ENCODE results near the gene TBX10. TPM values are rescaled to one million over a fixed set of nuclear protein-coding genes. Genes with fewer than 3 reads are reported as not detected.
A peak's percentile ranks its signal among the peaks of the same experiment; 100 is the strongest.

The TBX10 gene
- polyA plus RNA-seq, 1 donor (not counting 4 experiments of a cell fraction or from before 2014, with no cell fraction given) = not detected

DNA sequence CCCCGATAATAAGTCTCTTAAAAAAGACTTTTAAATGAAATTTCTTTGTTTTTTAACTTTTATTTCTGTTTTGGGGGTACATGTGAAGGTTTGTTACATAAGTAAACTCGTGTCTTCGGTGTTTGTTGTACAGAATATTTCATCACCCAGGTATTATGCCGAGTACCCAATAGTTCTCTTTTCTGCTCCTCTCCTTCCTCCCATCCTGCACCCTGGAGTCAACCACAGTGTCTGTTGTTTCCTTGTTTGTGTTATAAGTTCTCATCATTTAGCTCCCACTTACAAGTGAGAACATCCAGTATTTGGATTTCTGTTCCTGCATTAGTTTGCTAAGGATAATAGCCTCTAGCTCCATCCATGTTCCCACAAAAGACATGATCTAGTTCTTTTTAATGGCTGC, 57.6 kb downstream of the TBX10 start:
- H3K9me1 ChIP-seq (ENCODE audit: control insufficient read depth, extremely low read depth, insufficient read depth, low read length) = peaks cover 3% of the 10 kb centered on the region
- dilution Hi-C loops (cut with MboI; ENCODE audit: extremely low pct_ligation_motif_present, low sequenced_read_pairs) = no loop called here
- H3K79me2 ChIP-seq (ENCODE audit: control insufficient read depth, insufficient read depth, low read length) = peaks cover 24% of the 10 kb centered on the region
- peaks cover 35% of the 10 kb centered on the region for H3K4me1 ChIP-seq (ENCODE audit: control insufficient read depth, extremely low read depth, insufficient read depth, low read length)
- no peaks in the 10 kb centered on the region for H3K9me3 ChIP-seq (ENCODE audit: control insufficient read depth, low read depth, low read length)
- no peak overlapping the region for H3K4me3 ChIP-seq (ENCODE audit: control insufficient read depth in 2 of 3, extremely low read depth in 1 of 3, insufficient read depth in 2 of 3, low read depth in 1 of 3, low read length in 3 of 3)
- H2AFZ ChIP-seq (ENCODE audit: control insufficient read depth, low read length) = no peak overlapping the region
- H3K36me3 ChIP-seq (ENCODE audit: control insufficient read depth in 2 of 2, extremely low read depth in 1 of 2, insufficient read depth in 2 of 2, low read length in 2 of 2) = peaks cover 17 to 25% of the 10 kb centered on the region in 2 experiments
- H4K20me1 ChIP-seq (ENCODE audit: control insufficient read depth, extremely low read depth, insufficient read depth, low read length) = peaks cover 22% of the 10 kb centered on the region
- no peak overlapping the region for H3K27ac ChIP-seq (ENCODE audit: control insufficient read depth, insufficient read depth, low read length)
- FAIRE-seq = no peak
- no peak overlapping the region for H3K9ac ChIP-seq (ENCODE audit: control insufficient read depth, extremely low read depth, insufficient read depth, low read length)
- peak overlapping the region; percentile 14 for H3K4me2 ChIP-seq (ENCODE audit: control insufficient read depth, extremely low read depth, insufficient read depth, low read depth, low read length)
- TF ChIP-seq EZH2 (IDR thresholded peaks at IDR 0.05; ENCODE audit: low read length) = no peak
- TF ChIP-seq, protein P1, sequence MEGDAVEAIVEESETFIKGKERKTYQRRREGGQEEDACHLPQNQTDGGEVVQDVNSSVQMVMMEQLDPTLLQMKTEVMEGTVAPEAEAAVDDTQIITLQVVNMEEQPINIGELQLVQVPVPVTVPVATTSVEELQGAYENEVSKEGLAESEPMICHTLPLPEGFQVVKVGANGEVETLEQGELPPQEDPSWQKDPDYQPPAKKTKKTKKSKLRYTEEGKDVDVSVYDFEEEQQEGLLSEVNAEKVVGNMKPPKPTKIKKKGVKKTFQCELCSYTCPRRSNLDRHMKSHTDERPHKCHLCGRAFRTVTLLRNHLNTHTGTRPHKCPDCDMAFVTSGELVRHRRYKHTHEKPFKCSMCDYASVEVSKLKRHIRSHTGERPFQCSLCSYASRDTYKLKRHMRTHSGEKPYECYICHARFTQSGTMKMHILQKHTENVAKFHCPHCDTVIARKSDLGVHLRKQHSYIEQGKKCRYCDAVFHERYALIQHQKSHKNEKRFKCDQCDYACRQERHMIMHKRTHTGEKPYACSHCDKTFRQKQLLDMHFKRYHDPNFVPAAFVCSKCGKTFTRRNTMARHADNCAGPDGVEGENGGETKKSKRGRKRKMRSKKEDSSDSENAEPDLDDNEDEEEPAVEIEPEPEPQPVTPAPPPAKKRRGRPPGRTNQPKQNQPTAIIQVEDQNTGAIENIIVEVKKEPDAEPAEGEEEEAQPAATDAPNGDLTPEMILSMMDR (optimal IDR thresholded peaks at IDR 0.05 in 1 of 3, IDR thresholded peaks at IDR 0.05 in 1 of 3, conservative IDR thresholded peaks at IDR 0.05 in 1 of 3; ENCODE audit: extremely low read depth in 1 of 3, insufficient read depth in 2 of 3, low read length in 3 of 3) = no peak
- no peaks in the 10 kb centered on the region for H3K27me3 ChIP-seq (ENCODE audit: control insufficient read depth, extremely low read depth, insufficient read depth, low read length)
- DNase-seq (ENCODE audit: low read depth, low spot score) = no peak

DNA sequence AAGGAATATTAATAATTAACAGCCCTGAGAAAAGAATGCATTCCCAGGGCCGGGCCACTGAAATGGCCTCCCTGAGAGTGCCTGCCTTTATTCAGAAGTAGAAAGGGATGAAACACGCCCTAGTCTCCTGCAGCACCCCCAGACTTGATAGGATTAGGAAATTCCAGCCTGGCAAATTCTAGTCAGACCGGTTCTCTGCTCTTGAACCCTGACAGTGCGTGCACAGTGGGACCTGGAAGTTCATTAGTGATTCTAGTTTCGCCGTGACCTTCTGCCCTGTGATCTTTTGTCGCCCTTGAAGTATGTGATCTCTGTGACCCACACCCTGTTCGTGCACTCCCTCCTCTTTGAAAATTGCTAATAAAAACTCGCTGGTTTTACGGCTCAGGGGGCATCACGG, 58.1 kb downstream of the TBX10 start:
- FAIRE-seq = no peak
- H3K4me3 ChIP-seq (ENCODE audit: control insufficient read depth in 2 of 3, extremely low read depth in 1 of 3, insufficient read depth in 2 of 3, low read depth in 1 of 3, low read length in 3 of 3) = no peak overlapping the region
- peak overlapping the region; percentile 51 for H3K4me2 ChIP-seq (ENCODE audit: control insufficient read depth, extremely low read depth, insufficient read depth, low read depth, low read length)
- H3K27ac ChIP-seq (ENCODE audit: control insufficient read depth, insufficient read depth, low read length) = no peak overlapping the region
- no peak overlapping the region for H3K9ac ChIP-seq (ENCODE audit: control insufficient read depth, extremely low read depth, insufficient read depth, low read length)
- no peak for DNase-seq (ENCODE audit: low read depth, low spot score)
- H3K27me3 ChIP-seq (ENCODE audit: control insufficient read depth, extremely low read depth, insufficient read depth, low read length) = no peaks in the 10 kb centered on the region
- H3K79me2 ChIP-seq (ENCODE audit: control insufficient read depth, insufficient read depth, low read length) = peaks cover 24% of the 10 kb centered on the region
- peaks cover 12 to 20% of the 10 kb centered on the region in 2 experiments for H3K36me3 ChIP-seq (ENCODE audit: control insufficient read depth in 2 of 2, extremely low read depth in 1 of 2, insufficient read depth in 2 of 2, low read length in 2 of 2)
- TF ChIP-seq, protein P1 (optimal IDR thresholded peaks at IDR 0.05 in 1 of 3, IDR thresholded peaks at IDR 0.05 in 1 of 3, conservative IDR thresholded peaks at IDR 0.05 in 1 of 3; ENCODE audit: extremely low read depth in 1 of 3, insufficient read depth in 2 of 3, low read length in 3 of 3) = no peak
- peaks cover 17% of the 10 kb centered on the region for H4K20me1 ChIP-seq (ENCODE audit: control insufficient read depth, extremely low read depth, insufficient read depth, low read length)
- dilution Hi-C loops (cut with MboI; ENCODE audit: extremely low pct_ligation_motif_present, low sequenced_read_pairs) = no loop called here
- H2AFZ ChIP-seq (ENCODE audit: control insufficient read depth, low read length) = peak overlapping the region; percentile 43
- H3K9me3 ChIP-seq (ENCODE audit: control insufficient read depth, low read depth, low read length) = no peaks in the 10 kb centered on the region
- peaks cover 3% of the 10 kb centered on the region for H3K9me1 ChIP-seq (ENCODE audit: control insufficient read depth, extremely low read depth, insufficient read depth, low read length)
- H3K4me1 ChIP-seq (ENCODE audit: control insufficient read depth, extremely low read depth, insufficient read depth, low read length) = peaks cover 35% of the 10 kb centered on the region

Small RNA genes within 50 kb of the gene (small RNA-seq; reads per million reads assigned to genes)
- gene AP003385.3 (ENCODE audit: insufficient read length in 3 of 3, low read depth in 3 of 3, low replicate concordance in 1 of 3) = 0 reads per million in 3 experiments
- gene RPL37P2 (ENCODE audit: insufficient read length in 3 of 3, low read depth in 3 of 3, low replicate concordance in 1 of 3) = 0.07 to 0.50 (median 0.33) reads per million in 3 experiments

Other genes with a start within 250 kb of the TBX10 start
- 5.7 to 8.5 TPM (median 8.0 TPM) in 3 replicates for gene RAD9A, start 247.8 kb downstream of the TBX10 start, polyA plus RNA-seq
- gene PPP1CA, start 237.9 kb downstream of the TBX10 start, polyA plus RNA-seq = 122 to 235 TPM (median 129 TPM) in 3 replicates
- not detected in 3 replicates for gene TBC1D10C, start 235.7 kb downstream of the TBX10 start, polyA plus RNA-seq
- not detected in 3 replicates for gene CARNS1, start 224.1 kb downstream of the TBX10 start, polyA plus RNA-seq
- 59.5 to 83.0 TPM (median 61.4 TPM) in 3 replicates for gene RPS6KB2, start 211.3 kb downstream of the TBX10 start, polyA plus RNA-seq
- 0.10 TPM in 1 of 3 replicates, not detected in the others for gene PTPRCAP, start 202.1 kb downstream of the TBX10 start, polyA plus RNA-seq
- gene CORO1B, start 196.3 kb downstream of the TBX10 start, polyA plus RNA-seq = 49.2 to 91.4 TPM (median 58.5 TPM) in 3 replicates
- gene GPR152, start 187.0 kb downstream of the TBX10 start, polyA plus RNA-seq = not detected in 3 replicates
- not detected in 3 replicates for gene CABP4, start 184.4 kb downstream of the TBX10 start, polyA plus RNA-seq
- gene TMEM134, start 170.5 kb downstream of the TBX10 start, polyA plus RNA-seq = 24.7 to 71.1 TPM (median 40.4 TPM) in 3 replicates
- 32.5 to 42.9 TPM (median 35.3 TPM) in 3 replicates for gene AIP, start 156.7 kb downstream of the TBX10 start, polyA plus RNA-seq
- 10.6 to 25.2 TPM (median 15.9 TPM) in 3 replicates for gene PITPNM1, start 134.4 kb downstream of the TBX10 start, polyA plus RNA-seq
- gene CDK2AP2, start 131.6 kb downstream of the TBX10 start, polyA plus RNA-seq = 8.0 to 31.1 TPM (median 9.7 TPM) in 3 replicates
- gene CABP2, start 116.3 kb downstream of the TBX10 start, polyA plus RNA-seq = not detected in 3 replicates
- 1,511 to 3,251 TPM (median 1,575 TPM) in 3 replicates for gene GSTP1, start 56.0 kb downstream of the TBX10 start, polyA plus RNA-seq
- gene NDUFV1, start 32.8 kb downstream of the TBX10 start, polyA plus RNA-seq = 92.9 to 118 TPM (median 102 TPM) in 3 replicates
- gene NUDT8, start 9.8 kb downstream of the TBX10 start, polyA plus RNA-seq = 1.1 to 1.6 TPM (median 1.5 TPM) in 3 replicates
- gene ACY3, start 11.0 kb upstream of the TBX10 start, polyA plus RNA-seq = not detected in 3 replicates
- 0.25 to 1.1 TPM (median 0.67 TPM) in 3 replicates for gene ALDH3B2, start 34.9 kb upstream of the TBX10 start, polyA plus RNA-seq

All from keratinocyte (primary cell).